HEK293 (cell line): ENCODE data around the gene C11orf54.

ENCODE experiments used
- CTCF ChIA-PET: fragments of 350-600 bp; formaldehyde crosslinking; extraction: SDS; loops from one replicate; lab custom pipeline; 2021; ENCODE audit warnings: antibody characterized with exemption; lab: Yijun Ruan, JAX
- POLR2A ChIA-PET: fragments of 300-600 bp; formaldehyde crosslinking; extraction: SDS; loops from one replicate; lab custom pipeline; 2020; ENCODE audit warnings: antibody characterized with exemption, inconsistent platforms; lab: Yijun Ruan, JAX
- H3K27ac ChIP-seq: fragments of 200-500 bp; sonication (Bioruptor generic); 2 replicates; pipeline ENCODE4 v1.5.1; 2014; ENCODE audit warnings: low read depth, low read length, control low read depth, inconsistent platforms; ENCODE audit errors: extremely low read depth
- H3K36me3 ChIP-seq, 2 experiments: fragments of 200-500 bp in 1 of 2; sonication (Bioruptor generic) in 1 of 2; 1 replicate in 1 of 2; 2 replicates in 1 of 2; pipeline ENCODE4 v1.5.1; 2014 to 2017; ENCODE audit warnings: inconsistent platforms in 2 of 2, low read length in 2 of 2; ENCODE audit not compliant: control insufficient read depth in 2 of 2, insufficient read depth in 1 of 2
- H3K4me1 ChIP-seq: fragments of 200-500 bp; sonication (Bioruptor generic); 2 replicates; pipeline ENCODE4 v1.5.1; 2014; ENCODE audit warnings: mild to moderate bottlenecking, low read length, inconsistent platforms; ENCODE audit not compliant: control insufficient read depth, insufficient read depth
- H3K4me3 ChIP-seq: 2 replicates; pipeline ENCODE4 v1.5.1; 2011; ENCODE audit warnings: low read depth, mild to moderate bottlenecking, control low read depth, low read length, moderate library complexity
- H3K9me3 ChIP-seq: fragments of 200-500 bp; sonication (Bioruptor generic); 2 replicates; pipeline ENCODE4 v1.5.1; 2014; ENCODE audit warnings: low read depth, low read length, inconsistent platforms; ENCODE audit not compliant: control insufficient read depth, insufficient read depth
- FEZF1 ChIP-seq: fragments of 450-650 bp; formaldehyde crosslinking; IDR thresholded peaks from 2 replicates; pipeline ENCODE4 v1.5.1; 2016; ENCODE audit warnings: missing biosample characterization, missing genetic modification characterization
- KLF1 ChIP-seq: fragments of 450-650 bp; formaldehyde crosslinking; IDR thresholded peaks from 2 replicates; pipeline ENCODE4 v1.5.1; 2016; ENCODE audit warnings: missing biosample characterization, missing genetic modification characterization
- KLF10 ChIP-seq: fragments of 450-650 bp; IDR thresholded peaks from 2 replicates; pipeline ENCODE4 v1.5.1; 2018; ENCODE audit warnings: missing biosample characterization, mild to moderate bottlenecking, missing genetic modification characterization
- KLF7 ChIP-seq: fragments of 450-650 bp; formaldehyde crosslinking; IDR thresholded peaks from 2 replicates; pipeline ENCODE4 v1.5.1; 2016; ENCODE audit warnings: missing biosample characterization, missing genetic modification characterization, borderline replicate concordance
- MZF1 ChIP-seq: fragments of 450-650 bp; formaldehyde crosslinking; IDR thresholded peaks from 2 replicates; pipeline ENCODE4 v1.5.1; 2017; ENCODE audit warnings: missing biosample characterization, missing genetic modification characterization, borderline replicate concordance
- RBAK ChIP-seq: fragments of 450-650 bp; formaldehyde crosslinking; IDR thresholded peaks from 2 replicates; pipeline ENCODE4 v1.5.1; 2016; ENCODE audit warnings: missing biosample characterization, missing genetic modification characterization
- SP2 ChIP-seq: fragments of 450-650 bp; formaldehyde crosslinking; IDR thresholded peaks from 2 replicates; pipeline ENCODE4 v1.5.1; 2016; ENCODE audit warnings: missing biosample characterization, missing genetic modification characterization
- ZFP37 ChIP-seq: fragments of 450-650 bp; formaldehyde crosslinking; IDR thresholded peaks from 2 replicates; pipeline ENCODE4 v1.5.1; 2016; ENCODE audit warnings: missing biosample characterization, missing genetic modification characterization
- ZFP41 ChIP-seq: fragments of 450-650 bp; formaldehyde crosslinking; IDR thresholded peaks from 2 replicates; pipeline ENCODE4 v1.5.1; 2016; ENCODE audit warnings: missing biosample characterization, missing genetic modification characterization, borderline replicate concordance
- ZNF221 ChIP-seq: fragments of 450-650 bp; formaldehyde crosslinking; IDR thresholded peaks from 2 replicates; pipeline ENCODE4 v1.5.1; 2017; ENCODE audit warnings: missing biosample characterization, missing genetic modification characterization, borderline replicate concordance
- ZNF223 ChIP-seq: fragments of 450-650 bp; formaldehyde crosslinking; IDR thresholded peaks from 2 replicates; pipeline ENCODE4 v1.5.1; 2016; ENCODE audit warnings: missing biosample characterization, missing genetic modification characterization
- ZNF23 ChIP-seq: fragments of 450-650 bp; formaldehyde crosslinking; IDR thresholded peaks from 2 replicates; pipeline ENCODE4 v1.5.1; 2016; ENCODE audit warnings: missing biosample characterization, missing genetic modification characterization, borderline replicate concordance
- ZNF292 ChIP-seq: fragments of 450-650 bp; formaldehyde crosslinking; IDR thresholded peaks from 2 replicates; pipeline ENCODE4 v1.5.1; 2016; ENCODE audit warnings: low read depth, missing biosample characterization, missing genetic modification characterization, borderline replicate concordance
- ZNF48 ChIP-seq: fragments of 450-650 bp; formaldehyde crosslinking; IDR thresholded peaks from 2 replicates; pipeline ENCODE4 v1.5.1; 2016; ENCODE audit warnings: missing biosample characterization, missing genetic modification characterization
- ZNF521 ChIP-seq: fragments of 450-650 bp; formaldehyde crosslinking; IDR thresholded peaks from 2 replicates; pipeline ENCODE4 v1.5.1; 2017; ENCODE audit warnings: missing biosample characterization, mild to moderate bottlenecking, missing genetic modification characterization
- ZNF585B ChIP-seq: fragments of 450-650 bp; formaldehyde crosslinking; IDR thresholded peaks from 2 replicates; pipeline ENCODE4 v1.5.1; 2016; ENCODE audit warnings: missing biosample characterization, missing genetic modification characterization
- ZNF596 ChIP-seq: fragments of 450-650 bp; IDR thresholded peaks from 2 replicates; pipeline ENCODE4 v1.5.0; 2018; ENCODE audit warnings: missing biosample characterization, mild to moderate bottlenecking, missing genetic modification characterization, moderate library complexity
- ZNF623 ChIP-seq: fragments of 450-650 bp; formaldehyde crosslinking; IDR thresholded peaks from 2 replicates; pipeline ENCODE4 v1.5.1; 2016; ENCODE audit warnings: missing biosample characterization, missing genetic modification characterization
- ZNF624 ChIP-seq: fragments of 450-650 bp; formaldehyde crosslinking; IDR thresholded peaks from 2 replicates; pipeline ENCODE4 v1.5.1; 2017; ENCODE audit warnings: missing biosample characterization, missing genetic modification characterization
- ZNF626 ChIP-seq: fragments of 450-650 bp; sonication (Bioruptor Pico); formaldehyde crosslinking; IDR thresholded peaks from 2 replicates; pipeline ENCODE4 v1.5.1; 2018; ENCODE audit warnings: missing biosample characterization, missing genetic modification characterization, inconsistent platforms
- ZNF76 ChIP-seq: fragments of 450-650 bp; formaldehyde crosslinking; IDR thresholded peaks from 2 replicates; pipeline ENCODE4; 2016; ENCODE audit warnings: low read depth, missing biosample characterization, missing genetic modification characterization, borderline replicate concordance
- ZNF777 ChIP-seq: fragments of 450-650 bp; formaldehyde crosslinking; IDR thresholded peaks from 2 replicates; pipeline ENCODE4 v1.5.1; 2017; ENCODE audit warnings: missing biosample characterization, missing genetic modification characterization, borderline replicate concordance
- ZNF830 ChIP-seq: fragments of 450-650 bp; IDR thresholded peaks from 2 replicates; pipeline ENCODE4 v1.5.0; 2018; ENCODE audit warnings: missing biosample characterization, missing genetic modification characterization, low read depth, mild to moderate bottlenecking, moderate library complexity
- ZNF843 ChIP-seq: fragments of 450-650 bp; formaldehyde crosslinking; IDR thresholded peaks from 2 replicates; pipeline ENCODE4 v1.5.1; 2016; ENCODE audit warnings: missing biosample characterization, missing genetic modification characterization
- TF ChIP-seq, protein P1 (sequence below): fragments of 450-650 bp; formaldehyde crosslinking; IDR thresholded peaks from 2 replicates; pipeline ENCODE4 v1.5.1; 2016; ENCODE audit warnings: missing biosample characterization, missing genetic modification characterization
- TF ChIP-seq, protein P2 (sequence below): fragments of 450-650 bp; formaldehyde crosslinking; IDR thresholded peaks from 2 replicates; pipeline ENCODE4 v1.5.1; 2017; ENCODE audit warnings: missing biosample characterization, mild to moderate bottlenecking, missing genetic modification characterization, moderate library complexity
- TF ChIP-seq, protein P3 (sequence below): fragments of 450-650 bp; formaldehyde crosslinking; IDR thresholded peaks from 2 replicates; pipeline ENCODE4 v1.5.1; 2016; ENCODE audit warnings: missing biosample characterization, missing genetic modification characterization
- TF ChIP-seq, protein P4 (sequence below): fragments of 450-650 bp; formaldehyde crosslinking; IDR thresholded peaks from 2 replicates; pipeline ENCODE4 v1.5.1; 2017; ENCODE audit warnings: missing biosample characterization, missing genetic modification characterization

The C11orf54 gene

DNA sequence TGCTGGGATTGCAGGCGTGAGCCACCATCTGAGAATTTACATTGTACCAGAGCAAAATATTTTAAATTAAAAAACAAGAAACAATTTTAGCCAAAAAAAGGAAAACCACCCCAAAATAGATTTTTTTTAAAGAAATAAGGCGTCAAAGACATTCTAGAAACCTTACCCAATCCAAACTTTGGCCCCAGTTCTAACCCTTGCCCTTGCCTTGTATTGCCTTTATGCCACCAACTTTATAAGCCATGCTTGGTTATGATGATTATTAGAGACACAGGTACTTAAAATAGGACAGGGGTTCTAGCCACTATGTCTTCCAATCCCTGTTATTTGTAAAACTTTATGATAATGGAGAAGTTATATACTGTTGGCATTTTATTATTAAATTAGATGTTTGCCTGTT lies 11.8 kb downstream of the C11orf54 start:
- ChIA-PET CTCF (no interaction called here), POLR2A (no interaction called here)
- TF ChIP-seq KLF7 (tag by site-specific recombination) (no peak), ZNF521 (no peak), KLF10 (no peak), ZNF292 (no peak), ZNF23 (tag by site-specific recombination) (no peak), MZF1 (tag by site-specific recombination) (no peak), ZNF76 (tag by site-specific recombination) (no peak), ZNF777 (no peak), ZNF843 (tag by site-specific recombination) (no peak)
- TF ChIP-seq, protein P1, sequence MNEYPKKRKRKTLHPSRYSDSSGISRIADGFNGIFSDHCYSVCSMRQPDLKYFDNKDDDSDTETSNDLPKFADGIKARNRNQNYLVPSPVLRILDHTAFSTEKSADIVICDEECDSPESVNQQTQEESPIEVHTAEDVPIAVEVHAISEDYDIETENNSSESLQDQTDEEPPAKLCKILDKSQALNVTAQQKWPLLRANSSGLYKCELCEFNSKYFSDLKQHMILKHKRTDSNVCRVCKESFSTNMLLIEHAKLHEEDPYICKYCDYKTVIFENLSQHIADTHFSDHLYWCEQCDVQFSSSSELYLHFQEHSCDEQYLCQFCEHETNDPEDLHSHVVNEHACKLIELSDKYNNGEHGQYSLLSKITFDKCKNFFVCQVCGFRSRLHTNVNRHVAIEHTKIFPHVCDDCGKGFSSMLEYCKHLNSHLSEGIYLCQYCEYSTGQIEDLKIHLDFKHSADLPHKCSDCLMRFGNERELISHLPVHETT (tag by site-specific recombination): no peak
- peaks cover 0 to 28% of the 10 kb centered on the region in 2 experiments; a peak in 2 of 3 replicates for H3K36me3 ChIP-seq
- H3K9me3 ChIP-seq: no peaks in the 10 kb centered on the region
- no peaks in the 10 kb centered on the region for H3K4me1 ChIP-seq
- H3K27ac ChIP-seq: no peak overlapping the region
- H3K4me3 ChIP-seq: no peak overlapping the region

DNA sequence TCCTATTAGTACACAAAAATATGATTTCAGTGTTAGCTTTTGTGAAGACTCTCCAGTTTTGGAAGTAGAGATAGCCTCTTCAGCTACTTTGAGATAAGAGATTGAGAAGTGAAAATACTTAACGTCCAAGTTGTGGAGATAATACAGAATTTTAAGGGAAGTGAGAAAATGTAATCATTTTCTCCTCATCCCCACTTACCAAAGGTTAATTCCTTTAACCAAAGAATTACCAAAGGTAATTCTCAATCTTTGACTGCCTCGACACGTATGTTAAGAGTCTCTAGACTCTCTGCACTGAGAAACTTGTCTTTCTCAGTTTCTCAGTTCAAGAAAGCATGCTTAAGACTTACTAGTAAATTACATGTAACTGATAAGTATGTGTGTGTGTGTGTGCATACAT lies 15.3 kb downstream of the C11orf54 start:
- ChIA-PET POLR2A (no interaction called here), CTCF (interaction anchor here (1.0 kb wide), 1 partner anchor 138 kb away, joined by 3 read pairs; no protein-coding TSS in a partner anchor)
- Histone ChIP-seq H3K9me3 (no peaks in the 10 kb centered on the region), H3K4me1 (no peaks in the 10 kb centered on the region), H3K27ac (no peak overlapping the region), H3K36me3 (peaks cover 0 to 57% of the 10 kb centered on the region in 2 experiments; a peak in 2 of 3 replicates), H3K4me3 (no peak overlapping the region)
- TF ChIP-seq ZNF585B (tag by site-specific recombination): no peak
- no peak for TF ChIP-seq ZFP37 (tag by site-specific recombination)
- no peak for TF ChIP-seq ZNF221
- no peak for TF ChIP-seq KLF7 (tag by site-specific recombination)
- no peak for TF ChIP-seq ZNF623
- TF ChIP-seq, protein P2, sequence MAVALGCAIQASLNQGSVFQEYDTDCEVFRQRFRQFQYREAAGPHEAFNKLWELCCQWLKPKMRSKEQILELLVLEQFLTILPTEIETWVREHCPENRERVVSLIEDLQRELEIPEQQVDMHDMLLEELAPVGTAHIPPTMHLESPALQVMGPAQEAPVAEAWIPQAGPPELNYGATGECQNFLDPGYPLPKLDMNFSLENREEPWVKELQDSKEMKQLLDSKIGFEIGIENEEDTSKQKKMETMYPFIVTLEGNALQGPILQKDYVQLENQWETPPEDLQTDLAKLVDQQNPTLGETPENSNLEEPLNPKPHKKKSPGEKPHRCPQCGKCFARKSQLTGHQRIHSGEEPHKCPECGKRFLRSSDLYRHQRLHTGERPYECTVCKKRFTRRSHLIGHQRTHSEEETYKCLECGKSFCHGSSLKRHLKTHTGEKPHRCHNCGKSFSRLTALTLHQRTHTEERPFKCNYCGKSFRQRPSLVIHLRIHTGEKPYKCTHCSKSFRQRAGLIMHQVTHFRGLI (tag by site-specific recombination): no peak
- TF ChIP-seq ZNF830 (tag by site-specific recombination): no peak
- no peak for TF ChIP-seq ZNF223 (tag by site-specific recombination)
- TF ChIP-seq MZF1 (tag by site-specific recombination): no peak
- TF ChIP-seq ZNF596 (tag by site-specific recombination): no peak
- TF ChIP-seq ZNF48 (tag by site-specific recombination): no peak

DNA sequence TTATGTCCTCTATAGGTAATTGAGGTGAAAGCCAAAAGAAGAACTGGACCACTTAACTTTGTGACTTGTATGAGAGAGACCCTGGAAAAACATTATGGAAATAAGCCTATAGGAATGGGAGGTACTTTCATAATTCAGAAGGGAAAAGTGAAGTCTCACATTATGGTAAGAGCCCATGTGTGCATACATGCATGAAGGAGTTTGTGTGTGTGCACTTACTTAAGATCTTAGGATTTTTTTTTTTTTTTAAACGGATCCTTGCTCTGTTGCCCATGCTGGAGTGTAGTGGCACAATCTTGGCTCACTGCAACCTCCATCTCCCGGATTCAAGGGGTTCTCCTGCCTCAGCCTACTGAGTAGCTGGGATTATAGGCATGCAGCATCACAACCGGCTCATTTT lies 15.8 kb downstream of the C11orf54 start:
- POLR2A ChIA-PET: no interaction called here
- H3K4me1 ChIP-seq: no peaks in the 10 kb centered on the region
- H3K4me3 ChIP-seq: no peak overlapping the region
- no peak overlapping the region for H3K27ac ChIP-seq
- CTCF ChIA-PET: interaction anchor here (1.0 kb wide), 1 partner anchor 138 kb away, joined by 3 read pairs; no protein-coding TSS in a partner anchor
- H3K36me3 ChIP-seq: peaks cover 0 to 59% of the 10 kb centered on the region in 2 experiments; a peak in 2 of 3 replicates
- H3K9me3 ChIP-seq: no peaks in the 10 kb centered on the region
- TF ChIP-seq, protein P3, sequence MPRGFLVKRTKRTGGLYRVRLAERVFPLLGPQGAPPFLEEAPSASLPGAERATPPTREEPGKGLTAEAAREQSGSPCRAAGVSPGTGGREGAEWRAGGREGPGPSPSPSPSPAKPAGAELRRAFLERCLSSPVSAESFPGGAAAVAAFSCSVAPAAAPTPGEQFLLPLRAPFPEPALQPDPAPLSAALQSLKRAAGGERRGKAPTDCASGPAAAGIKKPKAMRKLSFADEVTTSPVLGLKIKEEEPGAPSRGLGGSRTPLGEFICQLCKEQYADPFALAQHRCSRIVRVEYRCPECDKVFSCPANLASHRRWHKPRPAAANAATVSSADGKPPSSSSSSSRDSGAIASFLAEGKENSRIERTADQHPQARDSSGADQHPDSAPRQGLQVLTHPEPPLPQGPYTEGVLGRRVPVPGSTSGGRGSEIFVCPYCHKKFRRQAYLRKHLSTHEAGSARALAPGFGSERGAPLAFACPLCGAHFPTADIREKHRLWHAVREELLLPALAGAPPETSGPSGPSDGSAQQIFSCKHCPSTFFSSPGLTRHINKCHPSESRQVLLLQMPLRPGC (tag by site-specific recombination): no peak
- TF ChIP-seq, protein P4, sequence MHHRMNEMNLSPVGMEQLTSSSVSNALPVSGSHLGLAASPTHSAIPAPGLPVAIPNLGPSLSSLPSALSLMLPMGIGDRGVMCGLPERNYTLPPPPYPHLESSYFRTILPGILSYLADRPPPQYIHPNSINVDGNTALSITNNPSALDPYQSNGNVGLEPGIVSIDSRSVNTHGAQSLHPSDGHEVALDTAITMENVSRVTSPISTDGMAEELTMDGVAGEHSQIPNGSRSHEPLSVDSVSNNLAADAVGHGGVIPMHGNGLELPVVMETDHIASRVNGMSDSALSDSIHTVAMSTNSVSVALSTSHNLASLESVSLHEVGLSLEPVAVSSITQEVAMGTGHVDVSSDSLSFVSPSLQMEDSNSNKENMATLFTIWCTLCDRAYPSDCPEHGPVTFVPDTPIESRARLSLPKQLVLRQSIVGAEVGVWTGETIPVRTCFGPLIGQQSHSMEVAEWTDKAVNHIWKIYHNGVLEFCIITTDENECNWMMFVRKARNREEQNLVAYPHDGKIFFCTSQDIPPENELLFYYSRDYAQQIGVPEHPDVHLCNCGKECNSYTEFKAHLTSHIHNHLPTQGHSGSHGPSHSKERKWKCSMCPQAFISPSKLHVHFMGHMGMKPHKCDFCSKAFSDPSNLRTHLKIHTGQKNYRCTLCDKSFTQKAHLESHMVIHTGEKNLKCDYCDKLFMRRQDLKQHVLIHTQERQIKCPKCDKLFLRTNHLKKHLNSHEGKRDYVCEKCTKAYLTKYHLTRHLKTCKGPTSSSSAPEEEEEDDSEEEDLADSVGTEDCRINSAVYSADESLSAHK (tag by site-specific recombination): no peak
- TF ChIP-seq ZNF624: no peak
- no peak for TF ChIP-seq FEZF1
- TF ChIP-seq ZFP41 (tag by site-specific recombination): no peak
- TF ChIP-seq SP2: no peak
- TF ChIP-seq KLF1 (tag by site-specific recombination): no peak
- no peak for TF ChIP-seq ZNF626 (tag by site-specific recombination)
- TF ChIP-seq RBAK (tag by site-specific recombination): no peak
